Heart left ventricle (tissue), 13 donors: ENCODE data around the gene SUFU.

Experiments used
- POLR2A ChIP-seq, 2 donors: fragments of 450-650 bp; IDR thresholded peaks; one replicate each; pipeline ENCODE4 v1.6.1; 2017; ENCODE audit warnings: antibody characterized with exemption in 2 of 2, mild to moderate bottlenecking in 2 of 2, moderate library complexity in 2 of 2
- TF ChIP-seq, protein P1 (sequence below), 12 donors: fragments of 200-600 bp; sonication (generic) in 4 of 12; IDR thresholded peaks; one replicate each; pipeline versions ENCODE4 v1.5.0 to v1.8.0; 2018 to 2022; ENCODE audit warnings: antibody characterized with exemption in 12 of 12, mild to moderate bottlenecking in 5 of 12
- donor health status: ischemic (EF 13 %, LVEDD 7.1; RV severe dilation, severe dysfunction).
- donor health status: DM: no; HTN: yes; CAD: no.
- donor health status: DM: no; HTN: no; CAD: no.
- donor health status: ischemic (EF 25% LVEDD 6.9; RV normal size, moderate dysfunction).
- donor health status: ischemic (EF 25% LVEDD 5.7; RV mildly dilated, moderate dysfunction).
- donor health status: ischemic (EF 35%, LVEDD 5.7; RV mildly dilated, moderate dysfunction).
- donor health status: nonischemic (EF 11% LVEDD 7.7; RV severe dilation, severe dysfunction).
- donor health status: DM: yes; HTN: yes; CAD: no.
- donor health status: PGD.
- donor health status: ischemic (EF 29% LVEDD 5.4; RV normal size, mild dysfunction).
- donor health status: nonischemic (EF 23%, LVEDD 6.1; RV moderate dilation, normal function).

DNA sequence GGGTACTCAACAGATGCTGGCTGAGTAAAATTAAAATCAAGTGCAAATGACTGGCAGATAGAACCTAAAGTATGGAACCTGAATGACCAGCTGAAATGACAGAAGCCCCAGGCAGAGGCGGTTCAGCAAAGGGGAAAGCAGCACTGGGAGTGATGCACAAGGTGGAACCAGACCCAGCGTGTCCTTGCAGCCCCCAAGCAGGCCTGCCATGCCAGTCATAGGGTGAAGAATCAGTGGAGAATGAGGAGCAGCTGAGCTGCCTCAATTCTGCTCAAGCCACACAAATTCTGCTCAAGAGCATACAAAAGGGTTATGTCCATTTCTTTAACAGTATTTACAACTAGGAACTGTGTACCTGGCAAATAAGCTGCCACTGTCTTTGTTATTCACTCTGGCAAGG is 10.0 kb upstream of the SUFU start:
- TF ChIP-seq, protein P1, sequence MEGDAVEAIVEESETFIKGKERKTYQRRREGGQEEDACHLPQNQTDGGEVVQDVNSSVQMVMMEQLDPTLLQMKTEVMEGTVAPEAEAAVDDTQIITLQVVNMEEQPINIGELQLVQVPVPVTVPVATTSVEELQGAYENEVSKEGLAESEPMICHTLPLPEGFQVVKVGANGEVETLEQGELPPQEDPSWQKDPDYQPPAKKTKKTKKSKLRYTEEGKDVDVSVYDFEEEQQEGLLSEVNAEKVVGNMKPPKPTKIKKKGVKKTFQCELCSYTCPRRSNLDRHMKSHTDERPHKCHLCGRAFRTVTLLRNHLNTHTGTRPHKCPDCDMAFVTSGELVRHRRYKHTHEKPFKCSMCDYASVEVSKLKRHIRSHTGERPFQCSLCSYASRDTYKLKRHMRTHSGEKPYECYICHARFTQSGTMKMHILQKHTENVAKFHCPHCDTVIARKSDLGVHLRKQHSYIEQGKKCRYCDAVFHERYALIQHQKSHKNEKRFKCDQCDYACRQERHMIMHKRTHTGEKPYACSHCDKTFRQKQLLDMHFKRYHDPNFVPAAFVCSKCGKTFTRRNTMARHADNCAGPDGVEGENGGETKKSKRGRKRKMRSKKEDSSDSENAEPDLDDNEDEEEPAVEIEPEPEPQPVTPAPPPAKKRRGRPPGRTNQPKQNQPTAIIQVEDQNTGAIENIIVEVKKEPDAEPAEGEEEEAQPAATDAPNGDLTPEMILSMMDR (IDR thresholded peaks at IDR 0.05): no peak
- TF ChIP-seq POLR2A (IDR thresholded peaks at IDR 0.05): no peak
